NCI-H146 (cell line): ENCODE results near the gene SLC39A13.

ENCODE experiments used
- DNase-seq: peaks from one replicate; lab custom pipeline; 2025; lab: John Stamatoyannopoulos, UW

The SLC39A13 gene

GRCh38 chr11:47407746-47408590, at the start of gene SLC39A13:
SLC39A13 (plus strand) TSS chr11:47408590; CDS start chr11:47410095, 1,505 bp downstream.
- peak; percentile 94 for DNase-seq

- no peak for DNase-seq
These were observed 49.7 kb upstream of the SLC39A13 start for GRCh38 chr11:47358731-47359051.

- no peak for DNase-seq
These were observed 49.2 kb upstream of the SLC39A13 start for GRCh38 chr11:47359162-47359561.

- no peak for DNase-seq
These were observed 48.8 kb upstream of the SLC39A13 start for GRCh38 chr11:47359586-47359985.

- no peak for DNase-seq
These were observed 48.0 kb upstream of the SLC39A13 start for GRCh38 chr11:47360341-47360740.

- DNase-seq = no peak
These were observed 47.0 kb upstream of the SLC39A13 start for GRCh38 chr11:47361419-47361818.

GRCh38 chr11:47366020-47366490, 42.3 kb upstream of the SLC39A13 start:
- no peak for DNase-seq

GRCh38 chr11:47369676-47370075, 38.7 kb upstream of the SLC39A13 start:
- no peak for DNase-seq

GRCh38 chr11:47372422-47372821, 36.0 kb upstream of the SLC39A13 start:
- DNase-seq = no peak

- DNase-seq = peak; percentile 65
These were observed 34.3 kb upstream of the SLC39A13 start for GRCh38 chr11:47373876-47374719.

GRCh38 chr11:47374720-47375019, 33.7 kb upstream of the SLC39A13 start:
- DNase-seq = no peak

- DNase-seq = no peak
These were observed 33.4 kb upstream of the SLC39A13 start for GRCh38 chr11:47375020-47375419.

- DNase-seq = no peak
These were observed 32.8 kb upstream of the SLC39A13 start for GRCh38 chr11:47375546-47376085.

- DNase-seq = no peak
These were observed 32.3 kb upstream of the SLC39A13 start for GRCh38 chr11:47376107-47376524.

- DNase-seq = no peak
These were observed 31.6 kb upstream of the SLC39A13 start for GRCh38 chr11:47376525-47377371.

GRCh38 chr11:47377571-47378009, 30.8 kb upstream of the SLC39A13 start:
- DNase-seq = no peak

- no peak for DNase-seq
These were observed 30.2 kb upstream of the SLC39A13 start, which contains the start of gene SPI1 for GRCh38 chr11:47378010-47378835. SPI1 (minus strand) TSS chr11:47378547; CDS start chr11:47378353, 194 bp downstream.

- DNase-seq = no peak
These were observed 29.6 kb upstream of the SLC39A13 start for GRCh38 chr11:47378836-47379170.

- no peak for DNase-seq
These were observed 29.1 kb upstream of the SLC39A13 start for GRCh38 chr11:47379317-47379716.

GRCh38 chr11:47380078-47380477, 28.3 kb upstream of the SLC39A13 start:
- no peak for DNase-seq

- DNase-seq = no peak
These were observed 25.3 kb upstream of the SLC39A13 start for GRCh38 chr11:47383071-47383470.
